ENCODE measurements around the gene FAM20C.

- TF ChIP-seq CTCF (conservative IDR thresholded peaks at IDR 0.05; ENCODE audit: low read depth, low read length) (no peak), EZH2 (IDR thresholded peaks at IDR 0.05; ENCODE audit: borderline replicate concordance, low read depth, low read length, poor library complexity, severe bottlenecking) (no peak)
These were observed 107.3 kb downstream of the FAM20C start for GRCh38 chr7:299628-300027.

Measured in A673 (cell line).